ENCODE results near the gene SYCN. TPM values are rescaled to one million over a fixed set of nuclear protein-coding genes. Genes with fewer than 3 reads are reported as not detected.

The SYCN gene
- total and polyA plus RNA-seq, 2 of the 13 experiments (the other 11 are each of a cell fraction or from before 2014, with no cell fraction given): not detected

GRCh38 chr19:39196320-39196719, 7.7 kb downstream of the SYCN start (continued):
- TF ChIP-seq AKNA (CRISPR knock-in tag; IDR thresholded peaks at IDR 0.05; ENCODE audit: borderline replicate concordance) (no peak), ZNF431 (CRISPR knock-in tag; IDR thresholded peaks at IDR 0.05; ENCODE audit: borderline replicate concordance, low read depth) (no peak), JUN (CRISPR knock-in tag; IDR thresholded peaks at IDR 0.05) (no peak), XRCC5 (optimal IDR thresholded peaks at IDR 0.05; ENCODE audit: low read length) (no peak), ZFP82 (CRISPR knock-in tag; IDR thresholded peaks at IDR 0.05; ENCODE audit: borderline replicate concordance) (no peak)
- TF ChIP-seq, protein P1, sequence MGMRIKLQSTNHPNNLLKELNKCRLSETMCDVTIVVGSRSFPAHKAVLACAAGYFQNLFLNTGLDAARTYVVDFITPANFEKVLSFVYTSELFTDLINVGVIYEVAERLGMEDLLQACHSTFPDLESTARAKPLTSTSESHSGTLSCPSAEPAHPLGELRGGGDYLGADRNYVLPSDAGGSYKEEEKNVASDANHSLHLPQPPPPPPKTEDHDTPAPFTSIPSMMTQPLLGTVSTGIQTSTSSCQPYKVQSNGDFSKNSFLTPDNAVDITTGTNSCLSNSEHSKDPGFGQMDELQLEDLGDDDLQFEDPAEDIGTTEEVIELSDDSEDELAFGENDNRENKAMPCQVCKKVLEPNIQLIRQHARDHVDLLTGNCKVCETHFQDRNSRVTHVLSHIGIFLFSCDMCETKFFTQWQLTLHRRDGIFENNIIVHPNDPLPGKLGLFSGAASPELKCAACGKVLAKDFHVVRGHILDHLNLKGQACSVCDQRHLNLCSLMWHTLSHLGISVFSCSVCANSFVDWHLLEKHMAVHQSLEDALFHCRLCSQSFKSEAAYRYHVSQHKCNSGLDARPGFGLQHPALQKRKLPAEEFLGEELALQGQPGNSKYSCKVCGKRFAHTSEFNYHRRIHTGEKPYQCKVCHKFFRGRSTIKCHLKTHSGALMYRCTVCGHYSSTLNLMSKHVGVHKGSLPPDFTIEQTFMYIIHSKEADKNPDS (CRISPR knock-in tag; IDR thresholded peaks at IDR 0.05): no peak
